ENCODE results near the gene PAN3. TPM values are rescaled to one million over a fixed set of nuclear protein-coding genes. Genes with fewer than 3 reads are reported as not detected.

The PAN3 gene
- total RNA-seq, 1 experiment from 2014 or later: 46.1 TPM

- Histone ChIP-seq H3K27me3 (replicated peaks; ENCODE audit: insufficient read depth, low read depth, low read length, poor library complexity) (peaks cover 39% of the 10 kb centered on the region), H3K4me1 (ENCODE audit: insufficient read depth, low read length, poor library complexity, severe bottlenecking) (no peaks in the 10 kb centered on the region), H3K27ac (ENCODE audit: low read depth, low read length, poor library complexity, severe bottlenecking) (no peak overlapping the region), H3K9me3 (ENCODE audit: low read depth, low read length, poor library complexity, severe bottlenecking) (no peaks in the 10 kb centered on the region), H3K36me3 (ENCODE audit: insufficient read depth, low read length, poor library complexity, severe bottlenecking) (no peaks in the 10 kb centered on the region), H3K4me3 (ENCODE audit: low read depth, low read length, poor library complexity, severe bottlenecking) (no peak overlapping the region)
- POLR2A ChIA-PET (ENCODE audit: low non-redundant PET): no interaction called here
- intact Hi-C loops (cut with micrococcal nuclease; ENCODE audit: unreplicated experiment): no loop called here
- TF ChIP-seq, protein P1, sequence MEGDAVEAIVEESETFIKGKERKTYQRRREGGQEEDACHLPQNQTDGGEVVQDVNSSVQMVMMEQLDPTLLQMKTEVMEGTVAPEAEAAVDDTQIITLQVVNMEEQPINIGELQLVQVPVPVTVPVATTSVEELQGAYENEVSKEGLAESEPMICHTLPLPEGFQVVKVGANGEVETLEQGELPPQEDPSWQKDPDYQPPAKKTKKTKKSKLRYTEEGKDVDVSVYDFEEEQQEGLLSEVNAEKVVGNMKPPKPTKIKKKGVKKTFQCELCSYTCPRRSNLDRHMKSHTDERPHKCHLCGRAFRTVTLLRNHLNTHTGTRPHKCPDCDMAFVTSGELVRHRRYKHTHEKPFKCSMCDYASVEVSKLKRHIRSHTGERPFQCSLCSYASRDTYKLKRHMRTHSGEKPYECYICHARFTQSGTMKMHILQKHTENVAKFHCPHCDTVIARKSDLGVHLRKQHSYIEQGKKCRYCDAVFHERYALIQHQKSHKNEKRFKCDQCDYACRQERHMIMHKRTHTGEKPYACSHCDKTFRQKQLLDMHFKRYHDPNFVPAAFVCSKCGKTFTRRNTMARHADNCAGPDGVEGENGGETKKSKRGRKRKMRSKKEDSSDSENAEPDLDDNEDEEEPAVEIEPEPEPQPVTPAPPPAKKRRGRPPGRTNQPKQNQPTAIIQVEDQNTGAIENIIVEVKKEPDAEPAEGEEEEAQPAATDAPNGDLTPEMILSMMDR (conservative IDR thresholded peaks at IDR 0.05; ENCODE audit: low read depth, low read length): no peak
- no peak for TF ChIP-seq EZH2 (IDR thresholded peaks at IDR 0.05; ENCODE audit: borderline replicate concordance, low read depth, low read length, poor library complexity, severe bottlenecking)
- BruUV-seq (replicated peaks): no TSS peak
- CTCF ChIA-PET: no interaction called here
- DNase-seq (ENCODE audit: low spot score): no peak
These were observed 44.5 kb upstream of the PAN3 start for GRCh38 chr13:28093881-28094280.

- TF ChIP-seq EZH2 (IDR thresholded peaks at IDR 0.05; ENCODE audit: borderline replicate concordance, low read depth, low read length, poor library complexity, severe bottlenecking): no peak
- TF ChIP-seq, protein P1 (conservative IDR thresholded peaks at IDR 0.05; ENCODE audit: low read depth, low read length): no peak
- ChIA-PET CTCF (no interaction called here), POLR2A (ENCODE audit: low non-redundant PET) (no interaction called here)
- Histone ChIP-seq H3K4me3 (ENCODE audit: low read depth, low read length, poor library complexity, severe bottlenecking) (no peak overlapping the region), H3K36me3 (ENCODE audit: insufficient read depth, low read length, poor library complexity, severe bottlenecking) (no peaks in the 10 kb centered on the region), H3K27me3 (replicated peaks; ENCODE audit: insufficient read depth, low read depth, low read length, poor library complexity) (peaks cover 44% of the 10 kb centered on the region), H3K27ac (ENCODE audit: low read depth, low read length, poor library complexity, severe bottlenecking) (no peak overlapping the region), H3K9me3 (ENCODE audit: low read depth, low read length, poor library complexity, severe bottlenecking) (no peaks in the 10 kb centered on the region), H3K4me1 (ENCODE audit: insufficient read depth, low read length, poor library complexity, severe bottlenecking) (no peaks in the 10 kb centered on the region)
- intact Hi-C loops (cut with micrococcal nuclease; ENCODE audit: unreplicated experiment): no loop called here
- DNase-seq (ENCODE audit: low spot score): no peak
- no TSS peak for BruUV-seq (replicated peaks)
These were observed 44.0 kb upstream of the PAN3 start for GRCh38 chr13:28094306-28094705.

GRCh38 chr13:28097503-28097902 is 40.8 kb upstream of the PAN3 start:
- Histone ChIP-seq H3K27me3 (replicated peaks; ENCODE audit: insufficient read depth, low read depth, low read length, poor library complexity) (peaks cover 76% of the 10 kb centered on the region), H3K4me3 (ENCODE audit: low read depth, low read length, poor library complexity, severe bottlenecking) (no peak overlapping the region), H3K9me3 (ENCODE audit: low read depth, low read length, poor library complexity, severe bottlenecking) (no peaks in the 10 kb centered on the region), H3K27ac (ENCODE audit: low read depth, low read length, poor library complexity, severe bottlenecking) (no peak overlapping the region), H3K36me3 (ENCODE audit: insufficient read depth, low read length, poor library complexity, severe bottlenecking) (no peaks in the 10 kb centered on the region), H3K4me1 (ENCODE audit: insufficient read depth, low read length, poor library complexity, severe bottlenecking) (peaks cover 7% of the 10 kb centered on the region)
- TF ChIP-seq EZH2 (IDR thresholded peaks at IDR 0.05; ENCODE audit: borderline replicate concordance, low read depth, low read length, poor library complexity, severe bottlenecking): no peak
- TF ChIP-seq, protein P1 (conservative IDR thresholded peaks at IDR 0.05; ENCODE audit: low read depth, low read length): no peak
- POLR2A ChIA-PET (ENCODE audit: low non-redundant PET): no interaction called here
- intact Hi-C loops (cut with micrococcal nuclease; ENCODE audit: unreplicated experiment): no loop called here
- BruUV-seq (replicated peaks): no TSS peak
- CTCF ChIA-PET: no interaction called here
- DNase-seq (ENCODE audit: low spot score): no peak
